Measurements from ENCODE around the gene IKZF1. TPM values are rescaled to one million over a fixed set of nuclear protein-coding genes. Genes with fewer than 3 reads are reported as not detected.

Gene IKZF1
- total and polyA plus RNA-seq, 9 of the 15 experiments (the other 6 are each of a cell fraction or from before 2014, with no cell fraction given): 12.6 to 85.3 (median 44.7) TPM

DNA sequence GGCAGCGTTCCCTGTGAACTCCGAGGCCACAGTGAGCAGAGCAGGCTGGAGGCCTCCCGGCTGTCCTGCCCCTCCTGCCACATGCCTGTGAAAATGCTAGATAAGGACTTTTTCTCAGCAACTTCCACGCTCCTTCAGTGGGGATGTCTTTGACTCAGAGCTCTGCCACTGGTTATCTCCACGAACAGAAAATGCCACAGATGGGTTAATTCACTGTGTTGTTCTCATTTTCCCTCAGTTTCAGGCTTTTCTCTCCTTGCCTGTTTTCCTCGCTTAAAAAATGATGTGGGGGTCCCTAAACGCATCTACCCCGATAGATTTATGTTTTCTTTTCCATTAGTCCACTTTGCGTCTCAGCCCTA is 51.3 kb downstream of the IKZF1 start (continued):
- TF ChIP-seq, protein P1, sequence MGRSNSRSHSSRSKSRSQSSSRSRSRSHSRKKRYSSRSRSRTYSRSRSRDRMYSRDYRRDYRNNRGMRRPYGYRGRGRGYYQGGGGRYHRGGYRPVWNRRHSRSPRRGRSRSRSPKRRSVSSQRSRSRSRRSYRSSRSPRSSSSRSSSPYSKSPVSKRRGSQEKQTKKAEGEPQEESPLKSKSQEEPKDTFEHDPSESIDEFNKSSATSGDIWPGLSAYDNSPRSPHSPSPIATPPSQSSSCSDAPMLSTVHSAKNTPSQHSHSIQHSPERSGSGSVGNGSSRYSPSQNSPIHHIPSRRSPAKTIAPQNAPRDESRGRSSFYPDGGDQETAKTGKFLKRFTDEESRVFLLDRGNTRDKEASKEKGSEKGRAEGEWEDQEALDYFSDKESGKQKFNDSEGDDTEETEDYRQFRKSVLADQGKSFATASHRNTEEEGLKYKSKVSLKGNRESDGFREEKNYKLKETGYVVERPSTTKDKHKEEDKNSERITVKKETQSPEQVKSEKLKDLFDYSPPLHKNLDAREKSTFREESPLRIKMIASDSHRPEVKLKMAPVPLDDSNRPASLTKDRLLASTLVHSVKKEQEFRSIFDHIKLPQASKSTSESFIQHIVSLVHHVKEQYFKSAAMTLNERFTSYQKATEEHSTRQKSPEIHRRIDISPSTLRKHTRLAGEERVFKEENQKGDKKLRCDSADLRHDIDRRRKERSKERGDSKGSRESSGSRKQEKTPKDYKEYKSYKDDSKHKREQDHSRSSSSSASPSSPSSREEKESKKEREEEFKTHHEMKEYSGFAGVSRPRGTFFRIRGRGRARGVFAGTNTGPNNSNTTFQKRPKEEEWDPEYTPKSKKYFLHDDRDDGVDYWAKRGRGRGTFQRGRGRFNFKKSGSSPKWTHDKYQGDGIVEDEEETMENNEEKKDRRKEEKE (IDR thresholded peaks at IDR 0.05; ENCODE audit: borderline replicate concordance in 1 of 2, control insufficient read depth in 1 of 2, low read depth in 2 of 2, low read length in 1 of 2): 0 out of 4 replicates have a peak, but pooled peaks of 1 of the 2 experiments have one; percentile 26
- TF ChIP-seq, protein P2, sequence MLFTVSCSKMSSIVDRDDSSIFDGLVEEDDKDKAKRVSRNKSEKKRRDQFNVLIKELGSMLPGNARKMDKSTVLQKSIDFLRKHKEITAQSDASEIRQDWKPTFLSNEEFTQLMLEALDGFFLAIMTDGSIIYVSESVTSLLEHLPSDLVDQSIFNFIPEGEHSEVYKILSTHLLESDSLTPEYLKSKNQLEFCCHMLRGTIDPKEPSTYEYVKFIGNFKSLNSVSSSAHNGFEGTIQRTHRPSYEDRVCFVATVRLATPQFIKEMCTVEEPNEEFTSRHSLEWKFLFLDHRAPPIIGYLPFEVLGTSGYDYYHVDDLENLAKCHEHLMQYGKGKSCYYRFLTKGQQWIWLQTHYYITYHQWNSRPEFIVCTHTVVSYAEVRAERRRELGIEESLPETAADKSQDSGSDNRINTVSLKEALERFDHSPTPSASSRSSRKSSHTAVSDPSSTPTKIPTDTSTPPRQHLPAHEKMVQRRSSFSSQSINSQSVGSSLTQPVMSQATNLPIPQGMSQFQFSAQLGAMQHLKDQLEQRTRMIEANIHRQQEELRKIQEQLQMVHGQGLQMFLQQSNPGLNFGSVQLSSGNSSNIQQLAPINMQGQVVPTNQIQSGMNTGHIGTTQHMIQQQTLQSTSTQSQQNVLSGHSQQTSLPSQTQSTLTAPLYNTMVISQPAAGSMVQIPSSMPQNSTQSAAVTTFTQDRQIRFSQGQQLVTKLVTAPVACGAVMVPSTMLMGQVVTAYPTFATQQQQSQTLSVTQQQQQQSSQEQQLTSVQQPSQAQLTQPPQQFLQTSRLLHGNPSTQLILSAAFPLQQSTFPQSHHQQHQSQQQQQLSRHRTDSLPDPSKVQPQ (CRISPR knock-in tag; IDR thresholded peaks at IDR 0.05; ENCODE audit: borderline replicate concordance): no peak
- TF ChIP-seq MAFF (IDR thresholded peaks at IDR 0.05; ENCODE audit: low read length) (peak; percentile 78), FOXA3 (CRISPR knock-in tag; conservative IDR thresholded peaks at IDR 0.05 in 1 of 2, IDR thresholded peaks at IDR 0.05 in 1 of 2) (no peak), CAMTA2 (CRISPR knock-in tag; conservative IDR thresholded peaks at IDR 0.05) (no peak), KLF16 (IDR thresholded peaks at IDR 0.05) (no peak), MTA3 (IDR thresholded peaks at IDR 0.05; ENCODE audit: borderline replicate concordance) (no peak; the same call in 1 of the 2 replicates), NCOR1 (IDR thresholded peaks at IDR 0.05) (peak; percentile 72), GATA2 (CRISPR knock-in tag; IDR thresholded peaks at IDR 0.05) (peak; percentile 26; the same call in 1 of the 2 replicates), NFRKB (IDR thresholded peaks at IDR 0.05; ENCODE audit: low read depth) (no peak)
- TF ChIP-seq, protein P3, sequence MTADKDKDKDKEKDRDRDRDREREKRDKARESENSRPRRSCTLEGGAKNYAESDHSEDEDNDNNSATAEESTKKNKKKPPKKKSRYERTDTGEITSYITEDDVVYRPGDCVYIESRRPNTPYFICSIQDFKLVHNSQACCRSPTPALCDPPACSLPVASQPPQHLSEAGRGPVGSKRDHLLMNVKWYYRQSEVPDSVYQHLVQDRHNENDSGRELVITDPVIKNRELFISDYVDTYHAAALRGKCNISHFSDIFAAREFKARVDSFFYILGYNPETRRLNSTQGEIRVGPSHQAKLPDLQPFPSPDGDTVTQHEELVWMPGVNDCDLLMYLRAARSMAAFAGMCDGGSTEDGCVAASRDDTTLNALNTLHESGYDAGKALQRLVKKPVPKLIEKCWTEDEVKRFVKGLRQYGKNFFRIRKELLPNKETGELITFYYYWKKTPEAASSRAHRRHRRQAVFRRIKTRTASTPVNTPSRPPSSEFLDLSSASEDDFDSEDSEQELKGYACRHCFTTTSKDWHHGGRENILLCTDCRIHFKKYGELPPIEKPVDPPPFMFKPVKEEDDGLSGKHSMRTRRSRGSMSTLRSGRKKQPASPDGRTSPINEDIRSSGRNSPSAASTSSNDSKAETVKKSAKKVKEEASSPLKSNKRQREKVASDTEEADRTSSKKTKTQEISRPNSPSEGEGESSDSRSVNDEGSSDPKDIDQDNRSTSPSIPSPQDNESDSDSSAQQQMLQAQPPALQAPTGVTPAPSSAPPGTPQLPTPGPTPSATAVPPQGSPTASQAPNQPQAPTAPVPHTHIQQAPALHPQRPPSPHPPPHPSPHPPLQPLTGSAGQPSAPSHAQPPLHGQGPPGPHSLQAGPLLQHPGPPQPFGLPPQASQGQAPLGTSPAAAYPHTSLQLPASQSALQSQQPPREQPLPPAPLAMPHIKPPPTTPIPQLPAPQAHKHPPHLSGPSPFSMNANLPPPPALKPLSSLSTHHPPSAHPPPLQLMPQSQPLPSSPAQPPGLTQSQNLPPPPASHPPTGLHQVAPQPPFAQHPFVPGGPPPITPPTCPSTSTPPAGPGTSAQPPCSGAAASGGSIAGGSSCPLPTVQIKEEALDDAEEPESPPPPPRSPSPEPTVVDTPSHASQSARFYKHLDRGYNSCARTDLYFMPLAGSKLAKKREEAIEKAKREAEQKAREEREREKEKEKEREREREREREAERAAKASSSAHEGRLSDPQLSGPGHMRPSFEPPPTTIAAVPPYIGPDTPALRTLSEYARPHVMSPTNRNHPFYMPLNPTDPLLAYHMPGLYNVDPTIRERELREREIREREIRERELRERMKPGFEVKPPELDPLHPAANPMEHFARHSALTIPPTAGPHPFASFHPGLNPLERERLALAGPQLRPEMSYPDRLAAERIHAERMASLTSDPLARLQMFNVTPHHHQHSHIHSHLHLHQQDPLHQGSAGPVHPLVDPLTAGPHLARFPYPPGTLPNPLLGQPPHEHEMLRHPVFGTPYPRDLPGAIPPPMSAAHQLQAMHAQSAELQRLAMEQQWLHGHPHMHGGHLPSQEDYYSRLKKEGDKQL (CRISPR knock-in tag; IDR thresholded peaks at IDR 0.05; ENCODE audit: borderline replicate concordance): no peak
- TF ChIP-seq, protein P4, sequence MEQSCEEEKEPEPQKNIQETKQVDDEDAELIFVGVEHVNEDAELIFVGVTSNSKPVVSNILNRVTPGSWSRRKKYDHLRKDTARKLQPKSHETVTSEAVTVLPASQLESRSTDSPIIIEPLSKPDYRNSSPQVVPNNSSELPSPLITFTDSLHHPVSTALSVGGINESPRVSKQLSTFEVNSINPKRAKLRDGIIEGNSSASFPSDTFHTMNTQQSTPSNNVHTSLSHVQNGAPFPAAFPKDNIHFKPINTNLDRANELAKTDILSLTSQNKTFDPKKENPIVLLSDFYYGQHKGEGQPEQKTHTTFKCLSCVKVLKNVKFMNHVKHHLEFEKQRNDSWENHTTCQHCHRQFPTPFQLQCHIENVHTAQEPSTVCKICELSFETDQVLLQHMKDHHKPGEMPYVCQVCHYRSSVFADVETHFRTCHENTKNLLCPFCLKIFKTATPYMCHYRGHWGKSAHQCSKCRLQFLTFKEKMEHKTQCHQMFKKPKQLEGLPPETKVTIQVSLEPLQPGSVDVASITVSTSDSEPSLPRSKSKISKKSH (CRISPR knock-in tag; IDR thresholded peaks at IDR 0.05): no peak
